K562 (cell line): ENCODE results near the gene FBXO4. TPM values are rescaled to one million over a fixed set of nuclear protein-coding genes. Genes with fewer than 3 reads are reported as not detected.
A peak's percentile ranks its signal among the peaks of the same experiment; 100 is the strongest.

ENCODE experiments used
- BMI1 ChIP-seq: fragments of 150-350 bp; IDR thresholded peaks from 2 replicates; pipeline ENCODE4 v1.6.1; 2014; ENCODE audit warnings: low read length
- CC2D1A ChIP-seq: fragments of 450-650 bp; IDR thresholded peaks from 2 replicates; pipeline ENCODE4 v1.6.1; 2017; ENCODE audit warnings: mild to moderate bottlenecking
- DDX20 ChIP-seq: fragments of 450-650 bp; IDR thresholded peaks from 2 replicates; pipeline ENCODE4 v1.6.1; 2016; ENCODE audit warnings: missing genetic modification characterization, low read depth, mild to moderate bottlenecking, missing compliant biosample characterization, moderate library complexity
- EP300 ChIP-seq: IDR thresholded peaks from 2 replicates; pipeline ENCODE4 v1.6.1; 2012; ENCODE audit warnings: low read length, improper control_type of control experiment
- HDAC1 ChIP-seq, 2 experiments: fragments of 450-650 bp; IDR thresholded peaks; 2 replicates each; pipeline ENCODE4 v1.6.1; 2016 to 2017; ENCODE audit warnings: inconsistent platforms in 1 of 2, mild to moderate bottlenecking in 1 of 2, moderate library complexity in 1 of 2
- HNRNPLL ChIP-seq: fragments of 200-400 bp; formaldehyde crosslinking; IDR thresholded peaks from 2 replicates; pipeline ENCODE4 v1.6.1; 2017; ENCODE audit warnings: low read length, low read depth, mild to moderate bottlenecking; ENCODE audit not compliant: poor library complexity, severe bottlenecking
- PHF8 ChIP-seq: fragments of 200-600 bp; sonication (generic); IDR thresholded peaks from 2 replicates; pipeline ENCODE4 v1.6.1; 2012; ENCODE audit warnings: mixed run types, mild to moderate bottlenecking, inconsistent platforms, low read length, moderate library complexity, borderline replicate concordance
- RAD51 ChIP-seq: fragments of 450-650 bp; IDR thresholded peaks from 2 replicates; pipeline ENCODE4 v1.7.1; 2016; ENCODE audit warnings: low read depth, mild to moderate bottlenecking, borderline replicate concordance
- RNF2 ChIP-seq: sonication (generic); IDR thresholded peaks from 2 replicates; pipeline ENCODE4 v1.6.1; 2016
- SETDB1 ChIP-seq: IDR thresholded peaks from one replicate; pipeline ENCODE4 v1.6.1; 2012; ENCODE audit warnings: low read length, control low read depth, inconsistent platforms
- SMAD1 ChIP-seq: fragments of 150-350 bp; IDR thresholded peaks from 2 replicates; pipeline ENCODE4 v1.6.1; 2014; ENCODE audit warnings: low read length, low read depth; ENCODE audit not compliant: partially characterized antibody
- SMAD4 ChIP-seq: fragments of 250-450 bp; sonication (Bioruptor Pico); conservative IDR thresholded peaks from 2 replicates; pipeline ENCODE4 v1.8.0; 2021; ENCODE audit warnings: inconsistent platforms, mild to moderate bottlenecking, moderate library complexity
- ZC3H8 ChIP-seq: fragments of 450-650 bp; IDR thresholded peaks from 2 replicates; pipeline ENCODE4 v1.6.1; 2017
- ZNF174 ChIP-seq: fragments of 250-450 bp; sonication (Bioruptor Pico); IDR thresholded peaks from 2 replicates; pipeline ENCODE4 v1.4.0; 2020; ENCODE audit warnings: mild to moderate bottlenecking
- ZNF253 ChIP-seq: fragments of 250-450 bp; sonication (Bioruptor Pico); conservative IDR thresholded peaks from 2 replicates; pipeline ENCODE4 v1.6.1; 2021; ENCODE audit warnings: mild to moderate bottlenecking
- ZNF263 ChIP-seq: sonication (generic); formaldehyde crosslinking; IDR thresholded peaks from 2 replicates; pipeline ENCODE4 v1.8.0; 2022; ENCODE audit warnings: mild to moderate bottlenecking, missing genetic modification reagents, borderline replicate concordance
- ZNF561 ChIP-seq: fragments of 450-650 bp; formaldehyde crosslinking; conservative IDR thresholded peaks from 2 replicates; pipeline ENCODE4 v1.4.0; 2020; ENCODE audit warnings: mild to moderate bottlenecking, moderate library complexity
- ZNF696 ChIP-seq: fragments of 250-450 bp; sonication (Bioruptor Pico); conservative IDR thresholded peaks from 2 replicates; pipeline ENCODE4 v1.4.0; 2020; ENCODE audit warnings: mild to moderate bottlenecking, moderate library complexity
- polyA plus RNA-seq, 8 experiments: library from polyadenylated mRNA; depleted of rRNA in 4 of 8; stranded (reverse) in 5 of 8; unstranded in 3 of 8; fragments of >200 nt; fragmentation: Nextera tagmentation in 2 of 8; fragmentation: Illumina TruSeq in 1 of 8; extraction: Ambion mirVana in 2 of 8; extraction: Trizol in 1 of 8; gene quantifications; 2 replicates each; pipeline versions ENCODE4 v1.2.1 to v1.2.3, GENCODE V29; 2011 to 2014; ENCODE audit warnings: inconsistent platforms in 1 of 8, missing spikeins in 1 of 8
- total RNA-seq, 7 experiments: library from RNA; depleted of rRNA in 6 of 7; stranded (reverse); fragments of >200 nt in 6 of 7; fragmentation: Illumina TruSeq in 2 of 7; extraction: Trizol in 2 of 7; gene quantifications; 2 replicates each; pipeline versions ENCODE4 v1.2.1 to v1.2.3, GENCODE V29; 2011 to 2021; ENCODE audit warnings: low replicate concordance in 1 of 7
- TF ChIP-seq, protein P1 (sequence below): fragments of 250-450 bp; sonication (Bioruptor Pico); IDR thresholded peaks from 2 replicates; pipeline ENCODE4 v1.4.0; 2020; ENCODE audit warnings: mild to moderate bottlenecking, moderate library complexity
- TF ChIP-seq, protein P2 (sequence below): fragments of 450-650 bp; conservative IDR thresholded peaks from 2 replicates; pipeline ENCODE4 v1.6.1; 2016; ENCODE audit warnings: missing genetic modification characterization, low read depth, mild to moderate bottlenecking, control low read depth, missing compliant biosample characterization
- TF ChIP-seq, protein P3 (sequence below): IDR thresholded peaks from 3 replicates; pipeline ENCODE4 v1.6.1; 2011; ENCODE audit warnings: borderline replicate concordance, mild to moderate bottlenecking; ENCODE audit not compliant: insufficient read length, insufficient read depth

Gene FBXO4
- total and polyA plus RNA-seq, 9 of the 15 experiments (the other 6 are each of a cell fraction or from before 2014, with no cell fraction given) = 5.9 to 33.4 (median 19.6) TPM

DNA sequence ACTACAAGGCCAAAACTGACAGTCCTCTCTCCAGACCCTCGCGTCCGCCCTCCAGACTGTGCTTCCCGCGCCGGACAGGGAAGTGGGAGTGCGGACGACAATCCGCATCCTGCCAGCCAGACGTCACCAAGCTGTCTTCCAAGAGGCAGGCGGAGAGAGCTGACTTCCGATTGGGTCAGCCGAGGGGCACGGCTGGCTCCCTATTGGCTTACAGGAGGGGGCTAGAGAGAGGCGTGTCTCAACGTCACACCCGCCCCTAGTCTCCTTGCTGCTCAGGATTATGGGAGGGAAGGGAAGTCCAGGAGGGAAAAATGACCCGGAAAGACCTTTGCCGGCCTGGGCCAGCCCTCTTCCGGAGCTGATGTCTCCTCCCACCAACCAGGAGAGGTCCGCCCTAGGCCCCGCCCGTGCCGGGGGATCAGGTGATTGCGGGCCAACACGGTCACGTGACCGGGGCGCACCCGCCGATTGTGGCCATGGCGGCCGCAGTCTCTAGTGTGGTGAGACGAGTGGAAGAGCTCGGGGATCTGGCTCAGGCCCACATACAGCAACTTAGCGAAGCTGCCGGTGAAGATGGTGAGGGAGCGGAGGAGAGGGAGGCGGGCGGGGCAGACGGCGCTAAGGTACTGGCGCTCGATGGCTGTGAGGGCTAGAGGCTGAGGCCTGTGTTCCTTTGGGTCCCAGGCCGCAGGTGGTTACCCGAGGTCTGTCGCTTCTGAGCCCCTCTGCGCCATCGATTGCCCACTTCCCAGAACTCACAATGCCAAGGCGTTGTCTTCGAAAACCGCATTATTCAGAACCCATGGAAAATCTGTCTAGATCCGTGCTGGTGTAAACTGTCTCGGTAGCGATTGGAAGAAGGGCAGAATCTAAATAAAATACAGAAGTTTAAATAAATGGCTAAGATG is 20.9 kb upstream of the FBXO4 start, which contains the start of gene RIMOC1 (continued):
- TF ChIP-seq, protein P1, sequence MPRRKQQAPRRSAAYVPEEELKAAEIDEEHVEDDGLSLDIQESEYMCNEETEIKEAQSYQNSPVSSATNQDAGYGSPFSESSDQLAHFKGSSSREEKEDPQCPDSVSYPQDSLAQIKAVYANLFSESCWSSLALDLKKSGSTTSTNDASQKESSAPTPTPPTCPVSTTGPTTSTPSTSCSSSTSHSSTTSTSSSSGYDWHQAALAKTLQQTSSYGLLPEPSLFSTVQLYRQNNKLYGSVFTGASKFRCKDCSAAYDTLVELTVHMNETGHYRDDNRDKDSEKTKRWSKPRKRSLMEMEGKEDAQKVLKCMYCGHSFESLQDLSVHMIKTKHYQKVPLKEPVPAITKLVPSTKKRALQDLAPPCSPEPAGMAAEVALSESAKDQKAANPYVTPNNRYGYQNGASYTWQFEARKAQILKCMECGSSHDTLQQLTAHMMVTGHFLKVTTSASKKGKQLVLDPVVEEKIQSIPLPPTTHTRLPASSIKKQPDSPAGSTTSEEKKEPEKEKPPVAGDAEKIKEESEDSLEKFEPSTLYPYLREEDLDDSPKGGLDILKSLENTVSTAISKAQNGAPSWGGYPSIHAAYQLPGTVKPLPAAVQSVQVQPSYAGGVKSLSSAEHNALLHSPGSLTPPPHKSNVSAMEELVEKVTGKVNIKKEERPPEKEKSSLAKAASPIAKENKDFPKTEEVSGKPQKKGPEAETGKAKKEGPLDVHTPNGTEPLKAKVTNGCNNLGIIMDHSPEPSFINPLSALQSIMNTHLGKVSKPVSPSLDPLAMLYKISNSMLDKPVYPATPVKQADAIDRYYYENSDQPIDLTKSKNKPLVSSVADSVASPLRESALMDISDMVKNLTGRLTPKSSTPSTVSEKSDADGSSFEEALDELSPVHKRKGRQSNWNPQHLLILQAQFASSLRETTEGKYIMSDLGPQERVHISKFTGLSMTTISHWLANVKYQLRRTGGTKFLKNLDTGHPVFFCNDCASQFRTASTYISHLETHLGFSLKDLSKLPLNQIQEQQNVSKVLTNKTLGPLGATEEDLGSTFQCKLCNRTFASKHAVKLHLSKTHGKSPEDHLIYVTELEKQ (CRISPR knock-in tag) = peak; percentile 36; the same call in 1 of the 2 replicates
- TF ChIP-seq PHF8 = peak; percentile 99
- no peak; the same call in 1 of the 2 replicates for TF ChIP-seq RNF2
- peak; percentile 64 to 99; a peak in 3 of 4 replicates for TF ChIP-seq HDAC1 (IDR thresholded peaks at IDR 0.05)
- TF ChIP-seq ZNF696 (CRISPR knock-in tag) = no peak
- TF ChIP-seq RAD51 = peak; percentile 100
- peak; percentile 83 for TF ChIP-seq SMAD4 (CRISPR knock-in tag)
- peak; percentile 50; the same call in 1 of the 2 replicates for TF ChIP-seq ZNF263
- TF ChIP-seq ZNF561 (CRISPR knock-in tag) = no peak
- peak; percentile 52 for TF ChIP-seq HNRNPLL
- 0 out of 2 replicates have a peak, but pooled peaks have one; percentile 38 for TF ChIP-seq ZC3H8
- TF ChIP-seq ZNF174 (CRISPR knock-in tag) = no peak
- peak; percentile 40; the same call in 1 of the 2 replicates for TF ChIP-seq EP300
- TF ChIP-seq ZNF253 (CRISPR knock-in tag) = no peak
- TF ChIP-seq, protein P2, sequence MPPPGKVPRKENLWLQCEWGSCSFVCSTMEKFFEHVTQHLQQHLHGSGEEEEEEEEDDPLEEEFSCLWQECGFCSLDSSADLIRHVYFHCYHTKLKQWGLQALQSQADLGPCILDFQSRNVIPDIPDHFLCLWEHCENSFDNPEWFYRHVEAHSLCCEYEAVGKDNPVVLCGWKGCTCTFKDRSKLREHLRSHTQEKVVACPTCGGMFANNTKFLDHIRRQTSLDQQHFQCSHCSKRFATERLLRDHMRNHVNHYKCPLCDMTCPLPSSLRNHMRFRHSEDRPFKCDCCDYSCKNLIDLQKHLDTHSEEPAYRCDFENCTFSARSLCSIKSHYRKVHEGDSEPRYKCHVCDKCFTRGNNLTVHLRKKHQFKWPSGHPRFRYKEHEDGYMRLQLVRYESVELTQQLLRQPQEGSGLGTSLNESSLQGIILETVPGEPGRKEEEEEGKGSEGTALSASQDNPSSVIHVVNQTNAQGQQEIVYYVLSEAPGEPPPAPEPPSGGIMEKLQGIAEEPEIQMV (tag) = 0 out of 2 replicates have a peak, but pooled peaks have one; percentile 54
- no peak for TF ChIP-seq SETDB1
- TF ChIP-seq, protein P3, sequence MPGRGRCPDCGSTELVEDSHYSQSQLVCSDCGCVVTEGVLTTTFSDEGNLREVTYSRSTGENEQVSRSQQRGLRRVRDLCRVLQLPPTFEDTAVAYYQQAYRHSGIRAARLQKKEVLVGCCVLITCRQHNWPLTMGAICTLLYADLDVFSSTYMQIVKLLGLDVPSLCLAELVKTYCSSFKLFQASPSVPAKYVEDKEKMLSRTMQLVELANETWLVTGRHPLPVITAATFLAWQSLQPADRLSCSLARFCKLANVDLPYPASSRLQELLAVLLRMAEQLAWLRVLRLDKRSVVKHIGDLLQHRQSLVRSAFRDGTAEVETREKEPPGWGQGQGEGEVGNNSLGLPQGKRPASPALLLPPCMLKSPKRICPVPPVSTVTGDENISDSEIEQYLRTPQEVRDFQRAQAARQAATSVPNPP = no peak
- TF ChIP-seq BMI1 = no peak
- peak; percentile 28 for TF ChIP-seq SMAD1
- TF ChIP-seq CC2D1A = peak; percentile 72; the same call in 1 of the 2 replicates
- TF ChIP-seq DDX20 = no peak
